MCF 10A (cell line): ENCODE results near the gene AOC1. TPM values are rescaled to one million over a fixed set of nuclear protein-coding genes. Genes with fewer than 3 reads are reported as not detected.

Source experiments
- BruUV-seq: library from RNA; stranded (reverse); fragments of 400-500 nt; replicated peaks from 2 replicates; lab custom pipeline; 2021; lab: Mats Ljungman, UMichigan
- CTCF ChIA-PET: fragments of 300-600 bp; sonication (Branson Sonifier 250); formaldehyde crosslinking; extraction: SDS; loops from one replicate; lab custom pipeline; 2021; ENCODE audit warnings: antibody characterized with exemption, inconsistent platforms; lab: Yijun Ruan, JAX
- POLR2A ChIA-PET: fragments of 300-600, 350-650 bp; sonication (Branson Sonifier 250); formaldehyde crosslinking; extraction: SDS; loops from one replicate; lab custom pipeline; 2020; ENCODE audit warnings: antibody characterized with exemption, inconsistent platforms; lab: Yijun Ruan, JAX
- DNase-seq: peaks from one replicate; pipeline ENCODE4 v3.0.0-alpha.2; 2018; ENCODE audit not compliant: unreplicated experiment
- H3K27ac Mint-ChIP-seq: one replicate; pipeline ENCODE4 v1.8.0; 2022; ENCODE audit warnings: mild to moderate bottlenecking, low read depth, mixed read lengths; ENCODE audit not compliant: unreplicated experiment
- H3K27me3 Mint-ChIP-seq: one replicate; pipeline ENCODE4 v1.8.0; 2022; ENCODE audit warnings: mixed read lengths; ENCODE audit not compliant: insufficient read depth, unreplicated experiment
- H3K36me3 Mint-ChIP-seq: one replicate; pipeline ENCODE4 v1.8.0; 2022; ENCODE audit warnings: mild to moderate bottlenecking, moderate library complexity, mixed read lengths; ENCODE audit not compliant: insufficient read depth, unreplicated experiment
- H3K4me1 Mint-ChIP-seq: one replicate; pipeline ENCODE4 v1.8.0; 2022; ENCODE audit warnings: mixed read lengths; ENCODE audit not compliant: insufficient read depth, unreplicated experiment
- H3K4me3 Mint-ChIP-seq: one replicate; pipeline ENCODE4 v1.8.0; 2022; ENCODE audit warnings: mild to moderate bottlenecking, moderate library complexity, mixed read lengths; ENCODE audit not compliant: unreplicated experiment
- H3K9me3 Mint-ChIP-seq: one replicate; pipeline ENCODE4 v1.8.0; 2022; ENCODE audit warnings: mixed read lengths; ENCODE audit not compliant: unreplicated experiment
- CTCF ChIP-seq: fragments of 200-600 bp; IDR thresholded peaks from one replicate; pipeline ENCODE4 v1.8.0; 2022; ENCODE audit warnings: antibody characterized with exemption, mild to moderate bottlenecking; ENCODE audit not compliant: unreplicated experiment
- intact Hi-C: fragments of 100-400 bp; cut with micrococcal nuclease; formaldehyde crosslinking; loops from 2 replicates; pipeline ENCODE4 v1.14.1; 2022
- total RNA-seq: library from RNA; stranded (reverse); gene quantifications from 2 replicates; pipeline ENCODE4 v1.2.3, GENCODE V29; 2022

Gene AOC1
- total RNA-seq, 1 experiment from 2014 or later, result 0.23 TPM

- no peak for DNase-seq
- POLR2A ChIA-PET, result interaction anchor here (1.1 kb wide), 1 partner anchor 28 kb away, joined by 3 read pairs; no protein-coding TSS in a partner anchor
- BruUV-seq, result no TSS peak
- H3K4me1 Mint-ChIP-seq, result no peaks in the 10 kb centered on the region
- H3K27ac Mint-ChIP-seq, result no peak overlapping the region
- H3K4me3 Mint-ChIP-seq, result no peak overlapping the region
- TF ChIP-seq CTCF, result no peak
- intact Hi-C loops, result no loop called here
- H3K9me3 Mint-ChIP-seq, result peaks cover 6% of the 10 kb centered on the region
- CTCF ChIA-PET, result interaction anchor here (0.6 to 2.0 kb wide), 7 partner anchors 13 to 132 kb away, joined by 3 to 10 read pairs (median 3); no protein-coding TSS in a partner anchor
- no peaks in the 10 kb centered on the region for H3K36me3 Mint-ChIP-seq
- peaks cover 58% of the 10 kb centered on the region for H3K27me3 Mint-ChIP-seq
These were observed 58.7 kb downstream of the AOC1 start for GRCh38 chr7:150910996-150911422.

Other genes with a start within 250 kb of the AOC1 start
- gene GIMAP6, start 220.1 kb upstream of the AOC1 start, total RNA-seq, result not detected in 2 replicates
- gene GIMAP2, start 166.8 kb upstream of the AOC1 start, total RNA-seq, result not detected in 2 replicates
- not detected in 2 replicates for gene GIMAP1, start 135.9 kb upstream of the AOC1 start, total RNA-seq
- not detected in 2 replicates for gene GIMAP5, start 115.1 kb upstream of the AOC1 start, total RNA-seq
- 0.42 TPM in 1 of 2 replicates, not detected in the other for gene TMEM176B, start 52.2 kb upstream of the AOC1 start, total RNA-seq
- gene TMEM176A, start 51.7 kb upstream of the AOC1 start, total RNA-seq, result not detected in 2 replicates
- 0.09 TPM in 1 of 2 replicates, not detected in the other for gene KCNH2, start 125.8 kb downstream of the AOC1 start, total RNA-seq
- gene NOS3, start 138.5 kb downstream of the AOC1 start, total RNA-seq, result 0.20 and 0.30 TPM in 2 replicates
- gene ATG9B, start 172.0 kb downstream of the AOC1 start, total RNA-seq, result 0.12 and 0.29 TPM in 2 replicates
- 73.4 and 76.1 TPM in 2 replicates for gene ABCB8, start 175.9 kb downstream of the AOC1 start, total RNA-seq
- 3.9 and 8.8 TPM in 2 replicates for gene ASIC3, start 196.0 kb downstream of the AOC1 start, total RNA-seq
- 11.8 and 12.2 TPM in 2 replicates for gene CDK5, start 205.4 kb downstream of the AOC1 start, total RNA-seq
- 112 and 114 TPM in 2 replicates for gene SLC4A2, start 207.1 kb downstream of the AOC1 start, total RNA-seq
- gene FASTK, start 228.3 kb downstream of the AOC1 start, total RNA-seq, result 79.3 and 83.6 TPM in 2 replicates
- gene TMUB1, start 231.0 kb downstream of the AOC1 start, total RNA-seq, result 25.7 and 30.1 TPM in 2 replicates
- gene AGAP3, start 234.0 kb downstream of the AOC1 start, total RNA-seq, result 95.6 and 138 TPM in 2 replicates